ENCODE data around the gene CRACR2B.

The CRACR2B gene

GRCh38 chr11:803770-804598 is 23.7 kb upstream of the CRACR2B start (continued):
- TF ChIP-seq, protein P1, sequence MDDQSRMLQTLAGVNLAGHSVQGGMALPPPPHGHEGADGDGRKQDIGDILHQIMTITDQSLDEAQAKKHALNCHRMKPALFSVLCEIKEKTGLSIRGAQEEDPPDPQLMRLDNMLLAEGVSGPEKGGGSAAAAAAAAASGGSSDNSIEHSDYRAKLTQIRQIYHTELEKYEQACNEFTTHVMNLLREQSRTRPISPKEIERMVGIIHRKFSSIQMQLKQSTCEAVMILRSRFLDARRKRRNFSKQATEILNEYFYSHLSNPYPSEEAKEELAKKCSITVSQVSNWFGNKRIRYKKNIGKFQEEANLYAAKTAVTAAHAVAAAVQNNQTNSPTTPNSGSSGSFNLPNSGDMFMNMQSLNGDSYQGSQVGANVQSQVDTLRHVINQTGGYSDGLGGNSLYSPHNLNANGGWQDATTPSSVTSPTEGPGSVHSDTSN (CRISPR knock-in tag; IDR thresholded peaks at IDR 0.05), result peak; percentile 60; the same call in 1 of the 2 replicates
- no peak for TF ChIP-seq KLF8 (tag by site-specific recombination; IDR thresholded peaks at IDR 0.05)
- no peak for TF ChIP-seq ZNF623 (tag by site-specific recombination; IDR thresholded peaks at IDR 0.05)
- TF ChIP-seq ZNF394 (tag by site-specific recombination; IDR thresholded peaks at IDR 0.05; ENCODE audit: borderline replicate concordance), result no peak
- no peak for TF ChIP-seq TRIM28 (IDR thresholded peaks at IDR 0.05; ENCODE audit: borderline replicate concordance, low read length)

- Histone ChIP-seq H3K9me3 (ENCODE audit: control insufficient read depth, insufficient read depth, low read depth, low read length) (no peaks in the 10 kb centered on the region), H3K36me3 (ENCODE audit: control insufficient read depth in 2 of 2, insufficient read depth in 1 of 2, low read length in 2 of 2) (peaks cover 0 to 46% of the 10 kb centered on the region in 2 experiments; a peak in 1 of 3 replicates), H3K27ac (ENCODE audit: extremely low read depth, low read depth, low read length) (peak overlapping the region; percentile 81), H3K4me1 (ENCODE audit: control insufficient read depth, insufficient read depth, low read length) (no peaks in the 10 kb centered on the region), H3K4me3 (ENCODE audit: low read depth, low read length) (peak overlapping the region; percentile 60)
- ChIA-PET POLR2A (interaction anchor here (1.0 to 5.2 kb wide), 2 partner anchors 13 to 236 kb away, joined by 3 to 42 read pairs; partner anchors contain the start of gene PNPLA2), CTCF (interaction anchor here (1.0 to 1.1 kb wide), 2 partner anchors 15 to 34 kb away, joined by 3 read pairs; no protein-coding TSS in a partner anchor)
- no peak for TF ChIP-seq KLF17 (tag by site-specific recombination; IDR thresholded peaks at IDR 0.05)
- TF ChIP-seq ZFP37 (tag by site-specific recombination; IDR thresholded peaks at IDR 0.05), result no peak
- no peak for TF ChIP-seq ZNF416 (tag by site-specific recombination; IDR thresholded peaks at IDR 0.05)
- 0 out of 2 replicates have a peak, but pooled peaks have one; percentile 1 for TF ChIP-seq ZNF335 (tag by site-specific recombination; conservative IDR thresholded peaks at IDR 0.05)
- no peak for TF ChIP-seq ZNF398 (tag by site-specific recombination; IDR thresholded peaks at IDR 0.05)
- TF ChIP-seq, protein P2, sequence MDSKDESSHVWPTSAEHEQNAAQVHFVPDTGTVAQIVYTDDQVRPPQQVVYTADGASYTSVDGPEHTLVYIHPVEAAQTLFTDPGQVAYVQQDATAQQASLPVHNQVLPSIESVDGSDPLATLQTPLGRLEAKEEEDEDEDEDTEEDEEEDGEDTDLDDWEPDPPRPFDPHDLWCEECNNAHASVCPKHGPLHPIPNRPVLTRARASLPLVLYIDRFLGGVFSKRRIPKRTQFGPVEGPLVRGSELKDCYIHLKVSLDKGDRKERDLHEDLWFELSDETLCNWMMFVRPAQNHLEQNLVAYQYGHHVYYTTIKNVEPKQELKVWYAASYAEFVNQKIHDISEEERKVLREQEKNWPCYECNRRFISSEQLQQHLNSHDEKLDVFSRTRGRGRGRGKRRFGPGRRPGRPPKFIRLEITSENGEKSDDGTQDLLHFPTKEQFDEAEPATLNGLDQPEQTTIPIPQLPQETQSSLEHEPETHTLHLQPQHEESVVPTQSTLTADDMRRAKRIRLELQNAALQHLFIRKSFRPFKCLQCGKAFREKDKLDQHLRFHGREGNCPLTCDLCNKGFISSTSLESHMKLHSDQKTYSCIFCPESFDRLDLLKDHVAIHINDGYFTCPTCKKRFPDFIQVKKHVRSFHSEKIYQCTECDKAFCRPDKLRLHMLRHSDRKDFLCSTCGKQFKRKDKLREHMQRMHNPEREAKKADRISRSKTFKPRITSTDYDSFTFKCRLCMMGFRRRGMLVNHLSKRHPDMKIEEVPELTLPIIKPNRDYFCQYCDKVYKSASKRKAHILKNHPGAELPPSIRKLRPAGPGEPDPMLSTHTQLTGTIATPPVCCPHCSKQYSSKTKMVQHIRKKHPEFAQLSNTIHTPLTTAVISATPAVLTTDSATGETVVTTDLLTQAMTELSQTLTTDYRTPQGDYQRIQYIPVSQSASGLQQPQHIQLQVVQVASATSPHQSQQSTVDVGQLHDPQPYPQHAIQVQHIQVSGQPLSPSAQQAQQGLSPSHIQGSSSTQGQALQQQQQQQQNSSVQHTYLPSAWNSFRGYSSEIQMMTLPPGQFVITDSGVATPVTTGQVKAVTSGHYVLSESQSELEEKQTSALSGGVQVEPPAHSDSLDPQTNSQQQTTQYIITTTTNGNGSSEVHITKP (tag by site-specific recombination; IDR thresholded peaks at IDR 0.05), result no peak
- peak; percentile 48 for TF ChIP-seq ZNF341 (tag by site-specific recombination; IDR thresholded peaks at IDR 0.05; ENCODE audit: low read depth)
- no peak for TF ChIP-seq ZNF837 (tag by site-specific recombination; IDR thresholded peaks at IDR 0.05)
- TF ChIP-seq ZNF580 (tag by site-specific recombination; IDR thresholded peaks at IDR 0.05), result no peak
- TF ChIP-seq ZNF202 (tag by site-specific recombination; IDR thresholded peaks at IDR 0.05; ENCODE audit: borderline replicate concordance), result no peak
- no peak for TF ChIP-seq ZNF311 (tag by site-specific recombination; IDR thresholded peaks at IDR 0.05; ENCODE audit: borderline replicate concordance)
- no peak for TF ChIP-seq OVOL3 (tag by site-specific recombination; IDR thresholded peaks at IDR 0.05)
- no peak for TF ChIP-seq EGR2 (tag by site-specific recombination; IDR thresholded peaks at IDR 0.05; ENCODE audit: low read depth)
- TF ChIP-seq, protein P3, sequence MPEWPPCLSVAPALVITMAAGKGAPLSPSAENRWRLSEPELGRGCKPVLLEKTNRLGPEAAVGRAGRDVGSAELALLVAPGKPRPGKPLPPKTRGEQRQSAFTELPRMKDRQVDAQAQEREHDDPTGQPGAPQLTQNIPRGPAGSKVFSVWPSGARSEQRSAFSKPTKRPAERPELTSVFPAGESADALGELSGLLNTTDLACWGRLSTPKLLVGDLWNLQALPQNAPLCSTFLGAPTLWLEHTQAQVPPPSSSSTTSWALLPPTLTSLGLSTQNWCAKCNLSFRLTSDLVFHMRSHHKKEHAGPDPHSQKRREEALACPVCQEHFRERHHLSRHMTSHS (tag by site-specific recombination; IDR thresholded peaks at IDR 0.05), result no peak
- TF ChIP-seq ZNF223 (tag by site-specific recombination; IDR thresholded peaks at IDR 0.05), result peak; percentile 33; the same call in 1 of the 2 replicates
- TF ChIP-seq, protein P4, sequence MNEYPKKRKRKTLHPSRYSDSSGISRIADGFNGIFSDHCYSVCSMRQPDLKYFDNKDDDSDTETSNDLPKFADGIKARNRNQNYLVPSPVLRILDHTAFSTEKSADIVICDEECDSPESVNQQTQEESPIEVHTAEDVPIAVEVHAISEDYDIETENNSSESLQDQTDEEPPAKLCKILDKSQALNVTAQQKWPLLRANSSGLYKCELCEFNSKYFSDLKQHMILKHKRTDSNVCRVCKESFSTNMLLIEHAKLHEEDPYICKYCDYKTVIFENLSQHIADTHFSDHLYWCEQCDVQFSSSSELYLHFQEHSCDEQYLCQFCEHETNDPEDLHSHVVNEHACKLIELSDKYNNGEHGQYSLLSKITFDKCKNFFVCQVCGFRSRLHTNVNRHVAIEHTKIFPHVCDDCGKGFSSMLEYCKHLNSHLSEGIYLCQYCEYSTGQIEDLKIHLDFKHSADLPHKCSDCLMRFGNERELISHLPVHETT (tag by site-specific recombination; IDR thresholded peaks at IDR 0.05), result no peak
- no peak for TF ChIP-seq ZNF174 (tag by site-specific recombination; IDR thresholded peaks at IDR 0.05)
- no peak for TF ChIP-seq ZNF561 (tag by site-specific recombination; IDR thresholded peaks at IDR 0.05; ENCODE audit: borderline replicate concordance)
- no peak for TF ChIP-seq ZNF843 (tag by site-specific recombination; IDR thresholded peaks at IDR 0.05)
- no peak for TF ChIP-seq WT1 (tag by site-specific recombination; IDR thresholded peaks at IDR 0.05)
- no peak for TF ChIP-seq ZNF157 (tag by site-specific recombination; IDR thresholded peaks at IDR 0.05)
Measured at GRCh38 chr11:804599-804964, 23.1 kb upstream of the CRACR2B start.

All from HEK293 (cell line).